Small intestine (tissue), 7 donors: Measurements from ENCODE around the gene RAB27A. TPM values are rescaled to one million over a fixed set of nuclear protein-coding genes. Genes with fewer than 3 reads are reported as not detected.
"Not testable (repeated sequence)": the region's sequence is repeated elsewhere in the genome, so short reads cannot be mapped to it uniquely, and the experiment has no call there.

Experiments
- DNase-seq, 2 donors: peaks; one replicate each; pipeline versions ENCODE4 v3.0.0 to v3.0.0-alpha.2; 2013
- FAIRE-seq: peaks from 2 replicates; lab custom pipeline; 2012; peaks lifted over from hg19 to GRCh38; lab: Jason Lieb, UNC
- H3K27ac ChIP-seq, 3 donors: one replicate each; pipeline ENCODE4 v1.5.1; 2013; ENCODE audit warnings: low read length in 2 of 3, mild to moderate bottlenecking in 2 of 3, control low read depth in 1 of 3, inconsistent platforms in 1 of 3, low read depth in 1 of 3, moderate library complexity in 1 of 3
- H3K27me3 ChIP-seq, 3 donors: one replicate each; pipeline ENCODE4 v1.6.1; 2013; ENCODE audit warnings: low read length in 3 of 3, inconsistent platforms in 1 of 3; ENCODE audit not compliant: control insufficient read depth in 3 of 3, insufficient read depth in 3 of 3
- H3K36me3 ChIP-seq, 3 donors: one replicate each; pipeline ENCODE4 v1.6.1; 2013; ENCODE audit warnings: low read length in 3 of 3, inconsistent platforms in 1 of 3, low read depth in 1 of 3, mild to moderate bottlenecking in 1 of 3, moderate library complexity in 1 of 3; ENCODE audit not compliant: control insufficient read depth in 3 of 3, insufficient read depth in 2 of 3
- H3K4me1 ChIP-seq, 3 donors: one replicate each; pipeline ENCODE4 v1.6.1; 2013; ENCODE audit warnings: low read length in 2 of 3, inconsistent platforms in 1 of 3, low read depth in 1 of 3, mild to moderate bottlenecking in 1 of 3, moderate library complexity in 1 of 3; ENCODE audit not compliant: control insufficient read depth in 3 of 3, insufficient read depth in 2 of 3
- H3K4me3 ChIP-seq, 3 donors: one replicate each; pipeline ENCODE4 v1.5.1; 2013; ENCODE audit warnings: low read length in 3 of 3, control low read depth in 1 of 3, inconsistent platforms in 1 of 3, low read depth in 1 of 3, mild to moderate bottlenecking in 1 of 3, moderate library complexity in 1 of 3
- H3K9me3 ChIP-seq, 2 donors: one replicate each; pipeline ENCODE4 v1.6.1; 2013; ENCODE audit warnings: low read depth in 1 of 2, low read length in 1 of 2; ENCODE audit not compliant: control insufficient read depth in 2 of 2, insufficient read depth in 1 of 2
- WGBS, 3 donors: extraction: QIAGEN DNeasy Blood & Tissue Kit; methylation state at CpG; one replicate each; pipeline ENCODE4 v1.1.7; 2013; 5-methylcytosine and 5-hydroxymethylcytosine counted together
- polyA plus RNA-seq, 4 donors: library from polyadenylated mRNA; stranded (reverse) in 3 of 4; unstranded in 1 of 4; fragments of 200-250 nt in 3 of 4; fragments of 120-200 nt in 1 of 4; gene quantifications; one replicate each; pipeline versions ENCODE4 v1.2.1 to v1.2.3, GENCODE V29; 2013
- donor health status: healthy with polysubstance abuse.
- donor health status: control.
- donor health status: control.
- donor health status: Bipolar disorder and iron deficiency.
- donor health status: healthy.

Gene RAB27A
- polyA plus RNA-seq, 4 donors = 24.8 to 52.3 (median 32.9) TPM

DNA sequence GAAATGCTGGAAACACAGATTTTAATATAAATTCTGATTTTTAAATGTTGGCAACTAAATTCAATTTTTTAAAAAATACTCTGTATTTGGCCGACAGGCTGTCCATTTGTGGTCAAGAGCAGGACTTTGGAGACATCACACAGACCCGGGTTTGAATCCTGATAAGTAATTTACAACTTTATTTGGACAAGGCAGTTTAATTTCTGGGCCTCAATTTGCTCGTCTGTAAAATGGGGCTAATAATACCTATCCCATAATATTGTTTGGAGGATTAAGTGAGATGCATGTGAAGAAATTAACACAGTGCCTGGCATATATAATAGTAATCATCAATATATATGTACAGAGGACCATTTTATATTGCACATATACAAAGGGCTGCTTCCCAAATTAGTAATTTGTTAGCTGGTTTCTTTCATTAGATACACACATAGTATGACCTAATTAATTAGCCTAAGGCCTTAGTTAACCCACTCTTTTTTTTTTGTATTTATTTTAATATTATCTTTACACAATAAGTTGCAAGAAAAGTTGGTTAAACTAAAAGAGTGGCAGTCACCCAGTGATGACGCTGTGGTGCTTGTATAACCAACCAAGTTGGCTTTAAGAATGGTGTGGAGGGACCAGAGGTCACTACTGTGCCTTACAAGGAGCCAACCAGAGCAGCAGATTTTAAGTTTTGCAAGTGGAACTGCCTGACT is 30.1 kb upstream of the RAB27A start:
- 29 to 42% (median 31%) methylated on average over 4 of the region's 4 CpGs for WGBS, 3 donors
- no peaks in the 10 kb centered on the region for H3K9me3 ChIP-seq
- no peaks in the 10 kb centered on the region for H3K27me3 ChIP-seq
- no peak for FAIRE-seq
- H3K27ac ChIP-seq = peak overlapping the region in 2 of 3 donors; percentile 94 to 97
- peaks cover 0 to 5% (median 0%) of the 10 kb centered on the region in 3 donors for H3K4me1 ChIP-seq
- peak in 1 of 2 donors; percentile 49 for DNase-seq
- peaks cover 0 to 5% (median 2%) of the 10 kb centered on the region in 3 donors for H3K36me3 ChIP-seq
- peak overlapping the region; percentile 66 to 100 (median 78) for H3K4me3 ChIP-seq

DNA sequence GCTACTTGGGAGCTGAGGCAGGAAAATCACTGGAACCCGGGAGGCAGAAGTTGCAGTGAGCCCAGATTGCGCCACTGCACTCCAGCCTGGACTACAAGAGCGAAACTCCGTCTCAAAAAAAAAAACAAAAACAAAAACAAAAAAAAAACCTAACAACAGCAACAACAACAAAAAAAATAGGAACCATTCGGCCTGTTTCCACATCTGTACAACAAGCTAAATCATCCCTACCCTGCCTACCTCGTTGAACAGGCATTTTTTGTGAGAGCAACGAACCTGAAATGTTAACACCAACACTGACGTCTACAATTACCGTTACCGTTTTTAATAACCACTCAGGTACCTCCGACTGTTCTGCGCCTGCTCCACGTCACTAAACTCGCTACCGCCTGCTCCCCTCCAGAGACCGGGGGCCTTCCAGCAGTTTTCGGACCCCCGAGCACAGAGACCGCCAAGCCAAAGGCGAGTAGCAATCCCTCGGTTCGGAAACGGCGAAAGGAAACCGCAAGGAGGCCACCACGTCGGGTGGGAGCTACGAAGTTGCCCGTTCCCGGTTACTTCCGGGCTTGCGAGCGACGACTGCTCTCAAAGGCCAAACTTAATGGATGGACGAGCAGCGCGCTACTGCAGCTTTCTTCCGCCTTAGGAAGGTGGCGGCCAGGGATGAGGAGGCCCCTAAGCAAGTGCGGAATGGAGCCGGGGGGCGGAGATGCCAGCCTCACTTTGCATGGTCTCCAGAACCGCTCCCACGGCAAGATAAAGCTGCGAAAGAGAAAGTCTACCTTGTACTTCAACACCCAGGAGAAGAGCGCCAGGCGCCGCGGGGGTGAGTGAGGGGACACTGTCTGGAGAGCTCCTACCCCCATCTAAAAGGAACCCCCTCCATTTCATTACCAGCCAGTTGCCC is 29.2 kb upstream of the RAB27A start, which contains the start of the genes PIGB and PIGBOS1:
Gene PIGB, plus strand, starts transcription at position 635 of the 907 bp plus-strand sequence. Its CDS starts 29 bp downstream, at position 664.
Gene PIGBOS1, minus strand, starts transcription at position 536 of the 907 bp plus-strand sequence. CDS start 1,331 bp downstream, outside the sequence.
- Histone ChIP-seq H3K9me3 (no peaks in the 10 kb centered on the region), H3K27me3 (no peaks in the 10 kb centered on the region), H3K4me3 (peak within 1 kb of the TSS; percentile 66 to 100 (median 78)), H3K36me3 (peaks cover 0 to 2% (median 2%) of the 10 kb centered on the region in 3 donors), H3K27ac (peak within 1 kb of the TSS; percentile 86 to 97 (median 94)), H3K4me1 (peaks cover 0 to 5% (median 0%) of the 10 kb centered on the region in 3 donors)
- no peak for FAIRE-seq
- WGBS, 3 donors = 0 to 1% (median 0%) methylated on average over 49 of the region's 49 CpGs
- peak; percentile 87 to 95 for DNase-seq

- DNase-seq, FAIRE-seq, H3K27me3 ChIP-seq, H3K4me1 ChIP-seq, H3K4me3 ChIP-seq, H3K36me3 ChIP-seq, H3K27ac ChIP-seq: not testable (repeated sequence)
- peaks cover 0 to 17% of the 10 kb centered on the region in 2 donors for H3K9me3 ChIP-seq
- WGBS, 3 donors = 95% methylated on average over 15 of the region's 32 CpGs; no CpG with 5 or more reads in 2 of the 3 donors
Observed at GRCh38 chr15:55302801-55303200, 13.2 kb upstream of the RAB27A start.

DNA sequence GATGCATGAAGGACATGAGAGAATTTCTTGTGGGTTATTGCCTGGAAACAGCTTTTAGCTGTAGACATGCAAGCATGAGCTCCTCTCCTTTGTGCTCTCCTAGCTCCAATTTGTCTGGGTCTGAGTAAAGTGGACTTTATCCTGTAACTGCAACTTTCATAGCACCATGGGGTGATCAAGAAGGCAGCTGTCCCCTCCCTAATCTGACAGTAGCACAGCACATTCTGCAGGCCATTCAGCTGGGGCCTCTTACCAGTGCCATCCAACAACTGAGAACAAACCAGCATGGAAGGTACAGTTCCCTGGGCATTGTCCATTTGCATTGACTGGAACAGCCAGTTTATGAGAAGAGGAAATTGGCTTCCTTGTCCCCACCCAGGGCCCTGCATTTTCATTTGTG is 7.7 kb upstream of the RAB27A start:
- FAIRE-seq = no peak
- Histone ChIP-seq H3K9me3 (peaks cover 0 to 14% of the 10 kb centered on the region in 2 donors), H3K36me3 (no peaks in the 10 kb centered on the region), H3K27ac (no peak overlapping the region), H3K4me3 (no peak overlapping the region), H3K27me3 (no peaks in the 10 kb centered on the region), H3K4me1 (peaks cover 0 to 4% (median 0%) of the 10 kb centered on the region in 3 donors)
- DNase-seq = no peak

DNA sequence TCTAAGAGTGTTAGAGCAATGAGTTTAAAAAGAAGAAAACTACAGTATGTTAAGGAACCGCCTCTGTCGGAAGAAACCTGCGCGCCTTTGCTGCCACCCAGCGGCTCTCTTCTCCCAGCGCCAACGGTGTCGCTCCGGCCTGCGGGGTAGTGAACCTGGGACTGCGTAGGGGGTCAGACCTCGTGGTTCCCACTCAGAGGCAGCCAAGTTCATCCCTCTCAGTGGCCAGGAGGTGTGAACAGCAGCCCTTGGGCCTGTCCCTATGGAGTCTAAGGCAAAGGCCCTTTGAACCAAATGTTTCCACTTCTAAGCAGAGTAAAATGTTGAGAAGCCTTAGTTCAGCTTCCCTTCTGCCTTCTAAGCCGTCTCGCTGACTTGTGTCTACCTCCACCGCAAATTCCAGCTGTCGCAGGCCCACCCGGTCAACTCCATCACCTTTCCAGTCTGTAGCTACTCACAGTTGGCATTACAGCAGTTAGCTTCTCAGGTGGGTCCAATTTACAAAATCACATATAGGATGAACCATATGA is 980 bp upstream of the RAB27A start:
- Histone ChIP-seq H3K4me1 (peaks cover 0 to 6% (median 0%) of the 10 kb centered on the region in 3 donors), H3K4me3 (peak overlapping the region in 2 of 3 donors; percentile 86 to 92), H3K9me3 (no peaks in the 10 kb centered on the region), H3K27ac (peak overlapping the region; percentile 92 to 95 (median 93)), H3K36me3 (no peaks in the 10 kb centered on the region), H3K27me3 (no peaks in the 10 kb centered on the region)
- DNase-seq = peak; percentile 80 to 91
- WGBS, 3 donors = 18 to 25% (median 23%) methylated on average over 17 of the region's 17 CpGs
- no peak for FAIRE-seq

GRCh38 chr15:55289011-55289745 is 435 bp downstream of the RAB27A start:
- peak overlapping the region; percentile 67 to 92 (median 86) for H3K4me3 ChIP-seq
- peak overlapping the region; percentile 83 to 95 (median 93) for H3K27ac ChIP-seq
- 0 to 2% (median 2%) methylated on average over 25 to 37 of the region's 37 CpGs for WGBS, 3 donors
- no peaks in the 10 kb centered on the region for H3K27me3 ChIP-seq
- H3K4me1 ChIP-seq = peaks cover 0 to 6% (median 0%) of the 10 kb centered on the region in 3 donors
- no peaks in the 10 kb centered on the region for H3K9me3 ChIP-seq
- FAIRE-seq (no peak), DNase-seq (peak; percentile 49 to 69)
- no peaks in the 10 kb centered on the region for H3K36me3 ChIP-seq

GRCh38 chr15:55288006-55288717 is 1.5 kb downstream of the RAB27A start:
- Histone ChIP-seq H3K9me3 (no peaks in the 10 kb centered on the region), H3K4me3 (no peak overlapping the region), H3K36me3 (no peaks in the 10 kb centered on the region), H3K27ac (peak overlapping the region in 1 of 3 donors; percentile 67), H3K27me3 (no peaks in the 10 kb centered on the region), H3K4me1 (peaks cover 0 to 6% (median 0%) of the 10 kb centered on the region in 3 donors)
- FAIRE-seq (no peak), DNase-seq (no peak)
- WGBS, 3 donors = 73 to 85% (median 84%) methylated on average over 8 of the region's 8 CpGs
